Tibial artery (tissue), 4 donors: ENCODE results near the gene NHLRC4.

Source experiments
- DNase-seq, 2 donors: peaks; one replicate each; pipeline ENCODE4 v3.0.0-alpha.2; 2019
- H3K27ac ChIP-seq, 2 donors: fragments of 200-600 bp; sonication (generic) in 1 of 2; 1 replicate in 1 of 2; 2 replicates in 1 of 2; pipeline ENCODE4 v1.5.1; 2018 to 2019; ENCODE audit warnings: mild to moderate bottlenecking in 1 of 2
- H3K27me3 ChIP-seq, 2 donors: fragments of 200-600 bp; sonication (generic) in 1 of 2; one replicate each; pipeline versions ENCODE4 v1.5.1 to v1.6.0; 2016 to 2019
- H3K36me3 ChIP-seq, 3 donors: fragments of 200-600 bp; sonication (generic) in 2 of 3; one replicate each; pipeline ENCODE4 v1.5.1; 2016 to 2019; ENCODE audit warnings: mild to moderate bottlenecking in 2 of 3
- H3K4me1 ChIP-seq, 4 donors: fragments of 200-600 bp; sonication (generic) in 2 of 4; 1 replicate in 3 of 4; 2 replicates in 1 of 4; pipeline ENCODE4 v1.5.1; 2016 to 2019
- H3K4me3 ChIP-seq, 2 donors: fragments of 200-600 bp; sonication (generic) in 1 of 2; 1 replicate in 1 of 2; 2 replicates in 1 of 2; pipeline ENCODE4 v1.5.1; 2018 to 2019; ENCODE audit warnings: mild to moderate bottlenecking in 2 of 2
- H3K9me3 ChIP-seq, 3 donors: fragments of 200-600 bp; sonication (generic) in 1 of 3; one replicate each; pipeline ENCODE4 v1.5.1; 2016 to 2019
- CTCF ChIP-seq, 2 experiments: fragments of 200-600 bp in 1 of 2; fragments of 450-650 bp in 1 of 2; IDR thresholded peaks; one replicate each; pipeline ENCODE4 v1.5.1; 2017 to 2019; ENCODE audit warnings: antibody characterized with exemption in 2 of 2, mild to moderate bottlenecking in 1 of 2, moderate library complexity in 1 of 2
- intact Hi-C: fragments of 100-400 bp; cut with DNase I; formaldehyde crosslinking; loops from one replicate; pipeline ENCODE4 v1.15.0; 2023; ENCODE audit warnings: low total_unique reads

NHLRC4 gene

GRCh38 chr16:520847-521246, 46.0 kb upstream of the NHLRC4 start:
- H3K36me3 ChIP-seq = peaks cover 20 to 57% (median 33%) of the 10 kb centered on the region in 3 donors
- H3K9me3 ChIP-seq = no peaks in the 10 kb centered on the region
- no peak overlapping the region for H3K27ac ChIP-seq
- no peak for DNase-seq
- no peaks in the 10 kb centered on the region for H3K27me3 ChIP-seq
- H3K4me1 ChIP-seq = peaks cover 0 to 20% (median 10%) of the 10 kb centered on the region in 4 donors
- intact Hi-C loops = no loop called here
- no peak overlapping the region for H3K4me3 ChIP-seq
- no peak for TF ChIP-seq CTCF (IDR thresholded peaks at IDR 0.05)

- H3K4me1 ChIP-seq = peaks cover 0 to 28% (median 18%) of the 10 kb centered on the region in 4 donors
- no peaks in the 10 kb centered on the region for H3K9me3 ChIP-seq
- no peaks in the 10 kb centered on the region for H3K27me3 ChIP-seq
- H3K4me3 ChIP-seq = no peak overlapping the region
- no peak for DNase-seq
- peaks cover 18 to 49% (median 26%) of the 10 kb centered on the region in 3 donors for H3K36me3 ChIP-seq
- no peak for TF ChIP-seq CTCF (IDR thresholded peaks at IDR 0.05)
- intact Hi-C loops = no loop called here
- no peak overlapping the region for H3K27ac ChIP-seq
These were observed 45.2 kb upstream of the NHLRC4 start for GRCh38 chr16:521381-522210.

- Histone ChIP-seq H3K9me3 (no peaks in the 10 kb centered on the region), H3K27ac (no peak overlapping the region), H3K36me3 (peaks cover 18 to 40% (median 25%) of the 10 kb centered on the region in 3 donors), H3K27me3 (no peaks in the 10 kb centered on the region), H3K4me3 (no peak overlapping the region), H3K4me1 (peaks cover 0 to 31% (median 20%) of the 10 kb centered on the region in 4 donors)
- no peak for TF ChIP-seq CTCF (IDR thresholded peaks at IDR 0.05)
- DNase-seq = no peak
- intact Hi-C loops = no loop called here
These were observed 44.3 kb upstream of the NHLRC4 start for GRCh38 chr16:522320-523096.

- peaks cover 0 to 33% (median 21%) of the 10 kb centered on the region in 4 donors for H3K4me1 ChIP-seq
- H3K4me3 ChIP-seq = no peak overlapping the region
- H3K36me3 ChIP-seq = peaks cover 18 to 33% (median 25%) of the 10 kb centered on the region in 3 donors
- no peak for TF ChIP-seq CTCF (IDR thresholded peaks at IDR 0.05)
- intact Hi-C loops = no loop called here
- no peaks in the 10 kb centered on the region for H3K9me3 ChIP-seq
- no peaks in the 10 kb centered on the region for H3K27me3 ChIP-seq
- no peak overlapping the region for H3K27ac ChIP-seq
- DNase-seq = no peak
These were observed 43.6 kb upstream of the NHLRC4 start for GRCh38 chr16:523097-523741.

GRCh38 chr16:524274-525040, 42.3 kb upstream of the NHLRC4 start:
- no peak overlapping the region for H3K27ac ChIP-seq
- H3K4me3 ChIP-seq = no peak overlapping the region
- H3K36me3 ChIP-seq = peaks cover 9 to 22% (median 17%) of the 10 kb centered on the region in 3 donors
- no peak for TF ChIP-seq CTCF (IDR thresholded peaks at IDR 0.05)
- H3K27me3 ChIP-seq = no peaks in the 10 kb centered on the region
- no peak for DNase-seq
- no peaks in the 10 kb centered on the region for H3K9me3 ChIP-seq
- H3K4me1 ChIP-seq = peaks cover 0 to 45% (median 33%) of the 10 kb centered on the region in 4 donors
- intact Hi-C loops = no loop called here
